Mesothelial cell of epicardium (in vitro differentiated cells): ENCODE results near the gene MAD1L1. TPM values are rescaled to one million over a fixed set of nuclear protein-coding genes. Genes with fewer than 3 reads are reported as not detected.

Experiments
- DNase-seq, 2 experiments: peaks; one replicate each; pipeline ENCODE4 v3.0.0; 2021; ENCODE audit warnings: low spot score in 2 of 2; ENCODE audit not compliant: unreplicated experiment in 2 of 2
- H3K27ac Mint-ChIP-seq: 2 replicates; pipeline ENCODE4 v1.8.0; 2021; ENCODE audit warnings: mixed read lengths
- H3K27me3 Mint-ChIP-seq: 2 replicates; pipeline ENCODE4 v1.8.0; 2021; ENCODE audit warnings: low read depth, mixed read lengths
- H3K36me3 Mint-ChIP-seq: 2 replicates; pipeline ENCODE4 v1.8.0; 2021; ENCODE audit warnings: mixed read lengths
- H3K4me1 Mint-ChIP-seq: 2 replicates; pipeline ENCODE4 v1.8.0; 2021; ENCODE audit warnings: mixed read lengths
- H3K4me3 Mint-ChIP-seq: 2 replicates; pipeline ENCODE4 v1.8.0; 2021; ENCODE audit warnings: mild to moderate bottlenecking, moderate library complexity, mixed read lengths
- H3K9me3 Mint-ChIP-seq: 2 replicates; pipeline ENCODE4 v1.8.0; 2021; ENCODE audit warnings: mixed read lengths
- CTCF ChIP-seq: fragments of 200-600 bp; sonication (generic); IDR thresholded peaks from one replicate; pipeline ENCODE4 v1.5.0; 2021; ENCODE audit warnings: antibody characterized with exemption; ENCODE audit not compliant: unreplicated experiment
- total RNA-seq: library from RNA; stranded (reverse); gene quantifications from 3 replicates; pipeline ENCODE4 v1.2.1, GENCODE V29; 2021

The MAD1L1 gene
- total RNA-seq, 1 donor from 2014 or later: 45.0 TPM

- no peak for TF ChIP-seq CTCF
- Mint-ChIP-seq H3K4me1 (peaks cover 5% of the 10 kb centered on the region), H3K9me3 (no peaks in the 10 kb centered on the region), H3K27me3 (no peaks in the 10 kb centered on the region), H3K4me3 (no peak overlapping the region), H3K36me3 (peaks cover 6% of the 10 kb centered on the region), H3K27ac (peak overlapping the region; percentile 80)
- no peak for DNase-seq
Measured at GRCh38 chr7:2248984-2249694, 16.4 kb upstream of the MAD1L1 start.

- DNase-seq: no peak
- no peak overlapping the region for H3K27ac Mint-ChIP-seq
Measured at GRCh38 chr7:2247141-2247995, 14.6 kb upstream of the MAD1L1 start.

GRCh38 chr7:2245883-2246675, 13.3 kb upstream of the MAD1L1 start:
- peaks cover 6% of the 10 kb centered on the region for H3K36me3 Mint-ChIP-seq
- H3K27ac Mint-ChIP-seq: no peak overlapping the region
- no peak for TF ChIP-seq CTCF
- no peak overlapping the region for H3K4me3 Mint-ChIP-seq
- peaks cover 13% of the 10 kb centered on the region for H3K4me1 Mint-ChIP-seq
- no peaks in the 10 kb centered on the region for H3K9me3 Mint-ChIP-seq
- no peaks in the 10 kb centered on the region for H3K27me3 Mint-ChIP-seq
- DNase-seq: no peak

More at GRCh38 chr7:2247141-2247995, 14.6 kb upstream of the MAD1L1 start:
- Mint-ChIP-seq H3K36me3 (peaks cover 6% of the 10 kb centered on the region), H3K9me3 (no peaks in the 10 kb centered on the region), H3K27me3 (no peaks in the 10 kb centered on the region), H3K4me3 (no peak overlapping the region), H3K4me1 (peaks cover 11% of the 10 kb centered on the region)
- peak; percentile 64 for TF ChIP-seq CTCF

- DNase-seq: no peak
- no peak for TF ChIP-seq CTCF
- H3K36me3 Mint-ChIP-seq: peaks cover 4% of the 10 kb centered on the region
- H3K27ac Mint-ChIP-seq: no peak overlapping the region
- no peak overlapping the region for H3K4me3 Mint-ChIP-seq
- no peaks in the 10 kb centered on the region for H3K27me3 Mint-ChIP-seq
- H3K4me1 Mint-ChIP-seq: peaks cover 13% of the 10 kb centered on the region
- no peaks in the 10 kb centered on the region for H3K9me3 Mint-ChIP-seq
Measured at GRCh38 chr7:2244404-2244995, 11.8 kb upstream of the MAD1L1 start.

GRCh38 chr7:2243458-2243857, 10.7 kb upstream of the MAD1L1 start:
- Mint-ChIP-seq H3K36me3 (peaks cover 2% of the 10 kb centered on the region), H3K27me3 (no peaks in the 10 kb centered on the region), H3K27ac (no peak overlapping the region), H3K4me3 (peak overlapping the region; percentile 91), H3K9me3 (no peaks in the 10 kb centered on the region), H3K4me1 (peaks cover 8% of the 10 kb centered on the region)
- TF ChIP-seq CTCF: no peak
- no peak for DNase-seq
